IPS-15b (cell line): ENCODE measurements around the gene FPR1.

Source experiments
- H3K27me3 ChIP-seq: one replicate; pipeline ENCODE4 v1.6.1; 2013; ENCODE audit warnings: low read length; ENCODE audit not compliant: control insufficient read depth, insufficient read depth
- H3K36me3 ChIP-seq: one replicate; pipeline ENCODE4 v1.6.1; 2013; ENCODE audit warnings: low read length; ENCODE audit not compliant: control insufficient read depth, insufficient read depth
- H3K4me1 ChIP-seq: one replicate; pipeline ENCODE4 v1.6.1; 2013; ENCODE audit warnings: mild to moderate bottlenecking, low read length; ENCODE audit not compliant: control insufficient read depth, insufficient read depth
- H3K4me3 ChIP-seq: one replicate; pipeline ENCODE4 v1.5.1; 2013; ENCODE audit warnings: low read depth, low read length
- H3K9ac ChIP-seq: one replicate; pipeline ENCODE4 v1.6.1; 2013; ENCODE audit warnings: low read depth, mild to moderate bottlenecking, low read length
- H3K9me3 ChIP-seq: one replicate; pipeline ENCODE4 v1.6.1; 2013; ENCODE audit warnings: mild to moderate bottlenecking, low read length; ENCODE audit not compliant: control insufficient read depth, insufficient read depth

The FPR1 gene

DNA sequence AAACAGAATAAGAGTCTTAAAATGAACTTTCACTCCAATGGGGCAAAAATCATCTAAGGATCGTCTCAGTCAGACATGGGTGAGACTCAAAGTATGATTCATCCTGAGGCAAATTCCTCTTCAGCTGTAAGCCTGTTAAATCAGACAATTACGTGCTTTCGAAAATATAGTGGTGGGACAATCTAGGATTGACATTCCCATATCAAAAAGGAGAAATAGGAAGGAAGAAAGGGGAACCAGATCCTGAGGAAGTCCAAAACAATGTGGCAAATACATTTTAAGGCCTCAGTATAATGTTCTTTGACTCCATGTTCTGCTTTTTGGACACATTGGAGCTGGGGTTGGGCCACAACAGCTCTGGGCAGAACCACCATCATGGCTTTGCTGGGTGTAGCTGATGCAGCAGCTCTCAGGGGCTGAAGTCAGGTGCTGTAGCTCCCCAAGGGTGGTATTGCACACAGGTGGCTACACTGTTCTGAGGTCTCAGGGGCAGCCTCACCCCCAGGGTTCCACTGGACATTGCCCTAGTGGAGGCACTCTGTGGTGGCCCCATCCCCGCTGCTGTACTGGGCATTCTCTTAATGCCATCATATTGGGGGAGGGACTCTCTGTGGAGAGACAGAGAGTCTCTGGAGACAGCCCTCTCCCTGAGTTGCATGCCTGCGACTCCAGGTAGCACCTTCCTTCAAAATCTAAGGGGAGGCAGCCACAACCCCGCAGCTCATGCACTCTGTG is 37.5 kb upstream of the FPR1 start:
- Histone ChIP-seq H3K9me3 (no peaks in the 10 kb centered on the region), H3K27me3 (no peaks in the 10 kb centered on the region), H3K36me3 (no peaks in the 10 kb centered on the region), H3K9ac (no peak overlapping the region), H3K4me3 (no peak overlapping the region), H3K4me1 (no peaks in the 10 kb centered on the region)

DNA sequence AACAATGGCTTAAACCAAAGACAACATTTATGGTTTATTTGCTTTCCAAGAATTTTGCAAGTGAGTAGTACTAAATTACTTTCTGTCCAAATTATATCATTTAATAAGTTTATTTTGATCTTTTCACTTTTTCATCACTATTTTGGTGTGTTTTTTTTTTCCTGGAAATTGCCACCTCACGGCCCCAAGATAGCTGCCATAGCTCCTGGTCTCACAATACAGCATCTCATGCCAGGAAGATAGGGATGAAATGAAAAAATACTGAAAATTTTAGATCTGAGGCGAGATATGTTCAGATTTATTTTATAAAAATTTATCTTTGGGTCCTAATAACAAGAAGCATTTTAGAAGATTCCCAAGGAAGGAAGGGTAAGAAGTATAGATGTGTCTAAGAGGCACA is 36.4 kb upstream of the FPR1 start:
- Histone ChIP-seq H3K36me3 (no peaks in the 10 kb centered on the region), H3K27me3 (no peaks in the 10 kb centered on the region), H3K4me3 (no peak overlapping the region), H3K9me3 (no peaks in the 10 kb centered on the region), H3K9ac (no peak overlapping the region), H3K4me1 (no peaks in the 10 kb centered on the region)

DNA sequence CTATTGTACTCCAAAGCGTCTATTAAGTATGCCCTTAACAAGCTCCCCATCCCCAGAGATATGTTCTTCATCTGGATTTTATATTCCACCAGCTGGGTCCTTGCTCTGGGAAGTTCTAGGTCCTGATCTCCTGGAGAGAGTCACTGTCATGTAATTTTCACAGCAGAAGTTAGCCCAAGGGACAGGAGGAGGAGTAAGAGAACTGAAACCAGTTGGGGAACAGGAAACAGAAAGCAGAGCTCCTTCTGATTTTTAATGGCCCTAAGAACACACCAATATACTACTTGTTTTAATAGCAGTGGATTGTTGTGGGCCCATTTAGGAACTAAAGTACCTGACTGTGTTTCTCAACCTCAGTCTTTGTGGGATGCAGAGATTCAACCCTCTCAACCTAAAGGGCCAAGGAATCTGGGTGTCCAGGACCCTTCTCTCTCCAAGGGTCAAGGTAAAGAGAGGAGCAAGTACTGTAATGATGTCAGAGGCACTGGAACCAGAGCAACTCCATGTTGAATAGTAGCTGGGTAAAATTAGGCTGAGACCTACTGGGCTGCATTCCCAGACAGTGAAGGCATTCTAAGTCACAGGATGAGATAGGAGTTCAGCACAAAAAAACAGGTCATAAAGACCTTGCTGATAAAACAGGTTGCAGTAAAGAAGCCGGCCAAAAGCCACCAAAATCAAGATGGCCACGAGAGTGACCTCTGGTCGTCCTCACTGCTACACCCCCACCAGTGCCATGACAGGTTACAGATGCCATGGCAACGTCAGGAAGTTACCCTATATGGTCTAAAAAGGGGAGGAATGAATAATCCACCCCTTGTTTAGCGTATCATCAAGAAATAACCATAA is 35.2 kb upstream of the FPR1 start:
- no peaks in the 10 kb centered on the region for H3K36me3 ChIP-seq
- no peaks in the 10 kb centered on the region for H3K27me3 ChIP-seq
- H3K9ac ChIP-seq, result no peak overlapping the region
- no peaks in the 10 kb centered on the region for H3K4me1 ChIP-seq
- H3K4me3 ChIP-seq, result no peak overlapping the region
- H3K9me3 ChIP-seq, result no peaks in the 10 kb centered on the region

DNA sequence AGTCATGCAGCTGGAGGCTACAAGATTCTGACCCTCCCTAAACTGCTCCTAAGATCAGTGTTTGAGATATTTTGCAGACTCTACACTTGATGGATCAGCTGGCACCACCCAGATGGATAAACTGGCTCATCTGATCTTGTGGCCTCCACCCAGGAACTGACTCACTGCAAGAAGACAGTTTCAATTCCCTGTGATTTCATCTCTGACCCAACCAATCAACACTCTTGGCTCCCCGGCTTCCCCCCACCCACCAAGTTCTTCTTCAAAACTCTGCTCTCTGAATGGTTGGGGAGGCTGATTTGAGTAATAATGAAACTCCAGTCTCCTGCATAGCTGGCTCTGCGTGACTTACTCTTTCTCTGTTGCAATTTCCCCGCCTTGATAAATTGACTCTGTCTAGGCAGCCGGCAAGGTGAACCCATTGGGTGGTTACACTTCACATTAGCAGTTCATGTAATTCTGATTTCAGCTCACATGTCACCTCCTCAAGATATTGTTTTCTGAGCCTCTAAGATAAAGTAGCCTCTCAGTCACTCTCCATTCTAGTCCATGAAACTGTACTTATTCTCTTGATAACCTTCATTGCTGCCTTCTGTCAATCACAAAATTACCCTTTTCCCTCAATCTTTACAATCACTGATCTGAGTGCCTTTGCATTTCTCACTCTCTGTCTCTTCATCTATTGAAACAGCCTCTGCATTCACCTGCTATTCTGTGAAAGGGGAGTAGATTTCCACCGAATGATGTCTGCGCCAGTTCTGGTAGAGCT is 33.4 kb upstream of the FPR1 start:
- Histone ChIP-seq H3K9ac (no peak overlapping the region), H3K4me1 (no peaks in the 10 kb centered on the region), H3K36me3 (no peaks in the 10 kb centered on the region), H3K4me3 (no peak overlapping the region), H3K27me3 (peaks cover 3% of the 10 kb centered on the region), H3K9me3 (no peaks in the 10 kb centered on the region)

GRCh38 chr19:51784109-51784785 is 32.6 kb upstream of the FPR1 start:
- no peaks in the 10 kb centered on the region for H3K4me1 ChIP-seq
- H3K27me3 ChIP-seq, result peaks cover 8% of the 10 kb centered on the region
- H3K4me3 ChIP-seq, result no peak overlapping the region
- no peak overlapping the region for H3K9ac ChIP-seq
- H3K9me3 ChIP-seq, result no peaks in the 10 kb centered on the region
- no peaks in the 10 kb centered on the region for H3K36me3 ChIP-seq

GRCh38 chr19:51783372-51783771 is 31.7 kb upstream of the FPR1 start:
- Histone ChIP-seq H3K27me3 (peaks cover 8% of the 10 kb centered on the region), H3K36me3 (no peaks in the 10 kb centered on the region)

DNA sequence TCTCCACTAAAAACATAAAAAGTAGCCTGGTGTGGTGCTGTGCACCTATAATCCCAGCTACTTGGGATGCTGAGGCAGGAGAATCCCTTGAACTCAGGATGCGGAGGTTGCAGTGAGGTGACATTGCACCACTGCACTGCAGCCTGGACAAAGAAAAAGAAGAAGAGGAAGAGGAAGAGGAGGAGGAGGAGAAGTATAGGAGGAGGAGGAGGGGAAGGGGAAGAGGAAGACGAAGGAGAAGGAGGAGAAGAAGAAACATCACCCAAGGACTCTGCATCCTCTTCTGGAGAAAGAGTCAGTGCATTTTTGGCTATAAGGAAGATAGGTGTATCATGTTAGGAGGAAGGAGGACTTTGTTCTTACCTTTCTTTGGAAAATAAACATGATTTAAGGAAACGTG is 30.3 kb upstream of the FPR1 start:
- Histone ChIP-seq H3K27me3 (peaks cover 8% of the 10 kb centered on the region), H3K9ac (no peak overlapping the region), H3K36me3 (no peaks in the 10 kb centered on the region), H3K4me3 (no peak overlapping the region), H3K4me1 (no peaks in the 10 kb centered on the region), H3K9me3 (no peaks in the 10 kb centered on the region)

More at GRCh38 chr19:51783372-51783771, 31.7 kb upstream of the FPR1 start:
- no peaks in the 10 kb centered on the region for H3K9me3 ChIP-seq
- H3K9ac ChIP-seq, result no peak overlapping the region
- no peak overlapping the region for H3K4me3 ChIP-seq
- no peaks in the 10 kb centered on the region for H3K4me1 ChIP-seq

DNA sequence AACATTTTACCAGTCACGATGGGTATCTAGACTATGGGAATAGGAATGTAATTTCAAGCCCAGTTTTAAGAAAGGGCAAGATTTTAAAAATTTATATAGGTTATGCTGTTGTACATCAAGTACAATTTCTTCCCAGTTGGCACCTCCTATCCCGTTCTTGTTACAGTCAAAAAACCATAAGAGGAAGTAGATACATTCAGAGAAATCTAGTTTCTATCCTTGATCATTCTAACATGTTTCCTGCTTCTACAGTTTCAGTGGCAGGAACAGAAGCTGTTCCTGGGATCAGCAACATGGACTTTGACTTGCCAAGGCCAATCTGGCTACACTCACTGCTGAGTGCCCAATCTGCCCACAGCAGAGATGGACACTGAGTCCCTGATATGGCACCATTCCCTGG is 28.6 kb upstream of the FPR1 start:
- Histone ChIP-seq H3K9me3 (no peaks in the 10 kb centered on the region), H3K36me3 (no peaks in the 10 kb centered on the region), H3K27me3 (peaks cover 8% of the 10 kb centered on the region), H3K9ac (no peak overlapping the region), H3K4me3 (no peak overlapping the region), H3K4me1 (no peaks in the 10 kb centered on the region)

DNA sequence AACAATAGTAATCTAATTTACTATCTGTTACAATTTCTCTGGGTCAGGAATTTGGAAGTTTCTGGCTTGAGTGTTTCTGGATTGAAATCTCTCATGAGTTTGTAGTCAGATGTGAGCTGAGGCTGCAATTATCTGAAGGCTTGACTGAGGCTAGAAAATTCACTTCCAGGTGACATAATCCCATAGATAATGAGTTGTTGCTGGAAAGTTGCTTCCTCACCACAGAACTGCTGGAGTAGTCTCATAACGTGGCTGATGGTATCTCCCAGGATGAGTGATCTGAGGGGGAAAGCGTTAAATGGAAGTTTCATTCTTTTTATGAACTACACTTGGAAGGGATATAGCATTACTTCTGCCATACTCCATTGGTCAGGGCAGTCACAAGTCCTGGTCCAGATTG is 28.0 kb upstream of the FPR1 start:
- H3K4me3 ChIP-seq, result no peak overlapping the region
- H3K4me1 ChIP-seq, result no peaks in the 10 kb centered on the region
- no peak overlapping the region for H3K9ac ChIP-seq
- no peaks in the 10 kb centered on the region for H3K36me3 ChIP-seq
- H3K27me3 ChIP-seq, result peaks cover 8% of the 10 kb centered on the region
- no peaks in the 10 kb centered on the region for H3K9me3 ChIP-seq

DNA sequence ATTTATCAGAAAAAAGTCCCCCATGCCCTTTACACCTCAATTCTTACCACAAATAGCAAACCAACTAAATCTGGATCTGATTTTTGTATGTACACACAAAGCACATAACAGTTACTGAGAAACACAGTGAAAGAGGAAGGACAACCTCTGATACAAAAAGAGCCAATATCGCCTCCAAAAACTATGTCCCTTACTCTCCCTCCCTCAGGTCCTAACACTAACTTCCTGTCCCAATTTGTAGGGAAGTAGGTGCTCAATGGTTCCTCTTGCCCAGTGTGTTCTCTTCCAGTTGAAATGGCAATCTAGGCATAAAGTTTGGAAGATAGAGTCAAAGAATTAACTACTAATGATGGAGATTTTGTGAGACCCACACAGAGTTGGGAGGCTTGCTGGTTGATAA is 27.5 kb upstream of the FPR1 start:
- Histone ChIP-seq H3K27me3 (peaks cover 8% of the 10 kb centered on the region), H3K9ac (no peak overlapping the region), H3K36me3 (no peaks in the 10 kb centered on the region), H3K9me3 (no peaks in the 10 kb centered on the region), H3K4me3 (no peak overlapping the region), H3K4me1 (no peaks in the 10 kb centered on the region)
